Keratinocyte (primary cell): Measurements from ENCODE around the gene SPATA45.

Experiments
- EZH2 ChIP-seq: IDR thresholded peaks from one replicate; pipeline ENCODE4 v1.6.1; 2012; ENCODE audit warnings: inconsistent platforms, mild to moderate bottlenecking, low read length, moderate library complexity
- TF ChIP-seq, protein P1 (sequence below), 3 experiments: IDR thresholded peaks in 1 of 3; conservative IDR thresholded peaks in 1 of 3; optimal IDR thresholded peaks in 1 of 3; 2 replicates in 2 of 3; 3 replicates in 1 of 3; pipeline versions ENCODE3 to v1.5.1; 2011; ENCODE audit warnings: low read length in 3 of 3, mild to moderate bottlenecking in 3 of 3, moderate library complexity in 2 of 3, control low read depth in 1 of 3, inconsistent platforms in 1 of 3; ENCODE audit not compliant: insufficient read depth in 2 of 3; ENCODE audit errors: extremely low read depth in 1 of 3

GRCh38 chr1:212797681-212798080 is 49.8 kb downstream of the SPATA45 start:
- TF ChIP-seq, protein P1, sequence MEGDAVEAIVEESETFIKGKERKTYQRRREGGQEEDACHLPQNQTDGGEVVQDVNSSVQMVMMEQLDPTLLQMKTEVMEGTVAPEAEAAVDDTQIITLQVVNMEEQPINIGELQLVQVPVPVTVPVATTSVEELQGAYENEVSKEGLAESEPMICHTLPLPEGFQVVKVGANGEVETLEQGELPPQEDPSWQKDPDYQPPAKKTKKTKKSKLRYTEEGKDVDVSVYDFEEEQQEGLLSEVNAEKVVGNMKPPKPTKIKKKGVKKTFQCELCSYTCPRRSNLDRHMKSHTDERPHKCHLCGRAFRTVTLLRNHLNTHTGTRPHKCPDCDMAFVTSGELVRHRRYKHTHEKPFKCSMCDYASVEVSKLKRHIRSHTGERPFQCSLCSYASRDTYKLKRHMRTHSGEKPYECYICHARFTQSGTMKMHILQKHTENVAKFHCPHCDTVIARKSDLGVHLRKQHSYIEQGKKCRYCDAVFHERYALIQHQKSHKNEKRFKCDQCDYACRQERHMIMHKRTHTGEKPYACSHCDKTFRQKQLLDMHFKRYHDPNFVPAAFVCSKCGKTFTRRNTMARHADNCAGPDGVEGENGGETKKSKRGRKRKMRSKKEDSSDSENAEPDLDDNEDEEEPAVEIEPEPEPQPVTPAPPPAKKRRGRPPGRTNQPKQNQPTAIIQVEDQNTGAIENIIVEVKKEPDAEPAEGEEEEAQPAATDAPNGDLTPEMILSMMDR (optimal IDR thresholded peaks at IDR 0.05 in 1 of 3, IDR thresholded peaks at IDR 0.05 in 1 of 3, conservative IDR thresholded peaks at IDR 0.05 in 1 of 3; ENCODE audit: extremely low read depth in 1 of 3, insufficient read depth in 2 of 3, low read length in 3 of 3): no peak
- TF ChIP-seq EZH2: no peak
